Stomach smooth muscle (tissue), 2 donors: ENCODE measurements around the gene NTRK3.
"Not testable (repeated sequence)": the region's sequence is repeated elsewhere in the genome, so short reads cannot be mapped to it uniquely, and the experiment has no call there.

Experiments used
- H3K27ac ChIP-seq: one replicate; pipeline ENCODE4 v1.7.0; 2013; ENCODE audit warnings: mild to moderate bottlenecking, low read length, inconsistent platforms
- H3K27me3 ChIP-seq, 2 donors: one replicate each; pipeline ENCODE4 v1.7.0; 2013; ENCODE audit warnings: low read length in 2 of 2; ENCODE audit not compliant: insufficient read depth in 2 of 2, control insufficient read depth in 1 of 2
- H3K36me3 ChIP-seq, 2 donors: one replicate each; pipeline ENCODE4 v1.7.0; 2013; ENCODE audit warnings: low read length in 2 of 2; ENCODE audit not compliant: control insufficient read depth in 2 of 2, insufficient read depth in 2 of 2
- H3K4me1 ChIP-seq: one replicate; pipeline ENCODE4 v1.7.0; 2013; ENCODE audit warnings: low read length; ENCODE audit not compliant: control insufficient read depth, insufficient read depth
- H3K4me3 ChIP-seq, 2 donors: one replicate each; pipeline ENCODE4 v1.7.0; 2013; ENCODE audit warnings: low read length in 2 of 2
- H3K9ac ChIP-seq, 2 donors: one replicate each; pipeline ENCODE4 v1.7.0; 2013; ENCODE audit warnings: low read length in 2 of 2, mild to moderate bottlenecking in 1 of 2
- H3K9me3 ChIP-seq, 2 donors: one replicate each; pipeline ENCODE4 v1.7.0; 2013; ENCODE audit warnings: low read length in 2 of 2; ENCODE audit not compliant: control insufficient read depth in 2 of 2
- donor health status: healthy.
- donor health status: Pancreatic carcinoma.

The NTRK3 gene

DNA sequence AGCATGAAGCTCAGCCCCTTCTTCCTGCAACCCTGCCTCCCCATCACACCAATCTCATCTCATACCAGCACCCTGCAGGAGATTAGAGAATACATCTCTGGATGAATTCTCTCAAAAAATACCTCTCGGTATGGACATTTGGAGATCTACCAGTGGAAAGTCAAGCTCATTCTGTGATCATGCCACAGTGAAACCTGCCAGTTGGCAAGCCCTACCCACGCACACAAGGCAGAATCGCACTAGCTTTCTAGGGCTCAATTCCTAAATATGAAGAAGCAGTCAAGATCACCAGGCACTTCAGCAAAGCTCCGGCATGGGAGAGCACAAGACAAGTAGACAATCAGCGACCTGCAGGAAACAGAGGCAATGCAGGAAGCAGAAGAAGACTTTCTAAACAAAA lies 221.2 kb downstream of the NTRK3 start:
- Histone ChIP-seq H3K9ac (no peak overlapping the region), H3K4me1 (no peaks in the 10 kb centered on the region), H3K4me3 (no peak overlapping the region), H3K27ac (no peak overlapping the region), H3K27me3 (no peaks in the 10 kb centered on the region), H3K9me3 (no peaks in the 10 kb centered on the region), H3K36me3 (no peaks in the 10 kb centered on the region)

GRCh38 chr15:88033421-88033820 lies 223.1 kb downstream of the NTRK3 start:
- not testable (repeated sequence) for H3K4me1 ChIP-seq, H3K36me3 ChIP-seq, H3K4me3 ChIP-seq, H3K9me3 ChIP-seq, H3K27ac ChIP-seq, H3K27me3 ChIP-seq, H3K9ac ChIP-seq

- Histone ChIP-seq H3K36me3 (no peaks in the 10 kb centered on the region), H3K4me1 (no peaks in the 10 kb centered on the region), H3K4me3 (no peak overlapping the region), H3K27me3 (no peaks in the 10 kb centered on the region), H3K9me3 (no peaks in the 10 kb centered on the region), H3K9ac (no peak overlapping the region), H3K27ac (no peak overlapping the region)
Measured at GRCh38 chr15:88032787-88033186, 223.8 kb downstream of the NTRK3 start.

DNA sequence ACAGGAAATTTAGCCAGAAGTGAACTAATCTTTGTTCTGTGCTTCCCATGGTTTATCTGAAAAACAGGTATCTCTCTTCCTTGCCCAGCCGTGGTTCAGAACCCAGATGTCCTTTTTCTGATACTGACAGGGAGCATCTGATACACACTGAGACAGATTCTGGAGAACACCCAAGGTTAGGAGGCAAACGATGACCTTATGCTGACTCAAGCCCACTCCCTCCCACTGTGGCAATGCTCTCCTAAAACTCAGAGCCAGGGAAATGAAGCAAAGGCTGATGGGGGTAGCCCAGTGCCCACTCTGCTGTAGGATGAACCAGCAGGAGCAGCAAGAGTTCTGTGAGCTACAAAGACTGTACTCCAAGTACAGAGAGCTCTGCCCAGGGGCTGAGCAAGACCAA lies 225.1 kb downstream of the NTRK3 start:
- no peak overlapping the region for H3K9ac ChIP-seq
- H3K27ac ChIP-seq: no peak overlapping the region
- no peaks in the 10 kb centered on the region for H3K4me1 ChIP-seq
- H3K36me3 ChIP-seq: no peaks in the 10 kb centered on the region
- no peaks in the 10 kb centered on the region for H3K27me3 ChIP-seq
- H3K9me3 ChIP-seq: no peaks in the 10 kb centered on the region
- H3K4me3 ChIP-seq: no peak overlapping the region

DNA sequence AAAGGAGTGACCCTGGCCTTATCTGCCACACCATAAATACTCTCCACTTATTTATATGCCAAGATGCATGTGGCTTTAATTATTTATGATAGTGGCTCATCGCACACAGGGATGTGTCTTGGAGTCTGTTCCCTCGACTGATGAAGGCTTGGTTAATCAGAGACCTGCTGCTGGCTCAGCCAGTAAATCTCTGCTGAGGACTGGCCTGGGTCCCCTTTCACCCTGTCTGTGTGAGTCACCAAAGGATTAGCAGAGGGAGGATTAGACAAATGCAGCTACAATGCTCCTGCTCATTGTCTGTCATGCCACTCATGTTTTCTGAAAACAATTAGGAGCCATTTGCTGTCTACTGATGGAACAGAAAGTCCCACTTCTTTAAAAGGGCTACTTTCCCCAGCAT lies 226.8 kb downstream of the NTRK3 start:
- Histone ChIP-seq H3K9me3 (no peaks in the 10 kb centered on the region), H3K4me3 (no peak overlapping the region), H3K27ac (no peak overlapping the region), H3K36me3 (no peaks in the 10 kb centered on the region), H3K4me1 (no peaks in the 10 kb centered on the region), H3K27me3 (no peaks in the 10 kb centered on the region), H3K9ac (no peak overlapping the region)

GRCh38 chr15:88028024-88028423 lies 228.5 kb downstream of the NTRK3 start:
- Histone ChIP-seq H3K9ac (no peak overlapping the region), H3K36me3 (no peaks in the 10 kb centered on the region), H3K27me3 (no peaks in the 10 kb centered on the region), H3K9me3 (no peaks in the 10 kb centered on the region), H3K27ac (no peak overlapping the region), H3K4me1 (no peaks in the 10 kb centered on the region), H3K4me3 (no peak overlapping the region)

GRCh38 chr15:88023914-88024313 lies 232.6 kb downstream of the NTRK3 start:
- H3K9me3 ChIP-seq: no peaks in the 10 kb centered on the region
- no peak overlapping the region for H3K27ac ChIP-seq
- H3K9ac ChIP-seq: no peak overlapping the region

DNA sequence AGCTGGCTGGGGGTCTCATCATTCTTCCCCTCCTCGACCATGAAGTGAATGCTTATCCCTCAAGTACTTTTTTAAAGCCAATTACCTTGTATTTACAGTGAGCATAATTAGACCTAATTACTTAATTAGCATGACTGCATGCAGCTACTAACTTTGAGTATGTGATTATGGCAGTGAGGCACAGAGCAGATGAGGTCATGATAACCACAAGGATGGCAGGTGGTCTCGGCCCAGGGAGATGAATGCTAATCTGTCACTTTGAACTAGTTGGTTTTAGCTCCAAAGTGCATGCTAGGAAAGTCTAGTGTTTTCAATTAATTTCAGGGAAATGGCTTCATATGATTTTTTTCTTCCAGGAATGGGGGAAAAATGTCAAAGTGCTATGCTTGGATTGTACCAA lies 233.8 kb downstream of the NTRK3 start:
- Histone ChIP-seq H3K9me3 (no peaks in the 10 kb centered on the region), H3K4me1 (no peaks in the 10 kb centered on the region), H3K36me3 (no peaks in the 10 kb centered on the region), H3K4me3 (no peak overlapping the region), H3K9ac (no peak overlapping the region), H3K27ac (no peak overlapping the region), H3K27me3 (peaks cover 0 to 1% of the 10 kb centered on the region in 2 donors)

More at GRCh38 chr15:88023914-88024313, 232.6 kb downstream of the NTRK3 start:
- H3K4me3 ChIP-seq: no peak overlapping the region
- H3K27me3 ChIP-seq: no peaks in the 10 kb centered on the region
- H3K4me1 ChIP-seq: no peaks in the 10 kb centered on the region
- no peaks in the 10 kb centered on the region for H3K36me3 ChIP-seq

DNA sequence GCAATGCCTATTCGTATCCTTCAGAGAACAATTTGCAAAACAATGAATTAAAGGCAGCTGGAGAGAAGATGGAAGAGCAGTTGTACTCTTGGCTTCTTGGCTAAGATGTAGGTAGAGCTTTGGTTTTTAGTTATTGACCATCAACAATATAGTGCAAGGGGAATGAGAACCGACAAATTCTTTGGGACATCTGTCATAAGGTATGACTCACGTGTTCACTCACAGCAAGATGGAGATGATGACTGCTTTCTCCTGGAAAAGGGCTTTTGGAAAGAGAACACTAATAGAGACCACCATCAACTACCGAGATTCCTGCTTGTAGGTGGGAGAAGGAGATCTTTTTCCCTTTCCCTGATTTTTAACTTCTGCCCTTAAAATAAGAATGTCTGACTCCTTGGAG lies 234.9 kb downstream of the NTRK3 start:
- H3K4me3 ChIP-seq: no peak overlapping the region
- no peak overlapping the region for H3K9ac ChIP-seq
- no peaks in the 10 kb centered on the region for H3K9me3 ChIP-seq
- peaks cover 0 to 2% of the 10 kb centered on the region in 2 donors for H3K27me3 ChIP-seq
- no peaks in the 10 kb centered on the region for H3K36me3 ChIP-seq
- H3K4me1 ChIP-seq: no peaks in the 10 kb centered on the region
- no peak overlapping the region for H3K27ac ChIP-seq

DNA sequence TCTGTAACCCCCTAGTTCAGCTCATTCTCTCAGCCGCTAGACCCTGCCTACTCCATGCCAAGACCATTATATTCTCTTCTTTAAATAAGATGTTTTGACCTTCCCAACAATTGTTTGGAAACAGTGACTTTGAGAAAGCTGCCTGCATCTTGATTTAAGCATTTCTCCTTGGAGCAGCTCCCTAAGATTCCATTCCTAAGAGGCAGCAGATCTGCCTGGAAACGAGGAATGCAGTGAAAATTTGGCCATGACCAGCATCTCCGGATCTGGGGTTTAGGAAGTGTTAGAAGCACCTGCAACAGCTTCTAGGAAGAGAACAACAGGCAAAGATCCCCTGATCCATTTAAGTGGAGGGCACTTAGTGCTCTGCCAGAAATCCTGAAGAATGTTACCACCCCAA lies 235.7 kb downstream of the NTRK3 start:
- no peaks in the 10 kb centered on the region for H3K36me3 ChIP-seq
- no peak overlapping the region for H3K4me3 ChIP-seq
- H3K27ac ChIP-seq: no peak overlapping the region
- H3K9me3 ChIP-seq: no peaks in the 10 kb centered on the region
- H3K4me1 ChIP-seq: no peaks in the 10 kb centered on the region
- H3K27me3 ChIP-seq: peaks cover 0 to 2% of the 10 kb centered on the region in 2 donors
- H3K9ac ChIP-seq: no peak overlapping the region

- Histone ChIP-seq H3K27ac (no peak overlapping the region), H3K4me3 (no peak overlapping the region), H3K4me1 (peaks cover 6% of the 10 kb centered on the region), H3K9ac (no peak overlapping the region), H3K27me3 (peaks cover 0 to 2% of the 10 kb centered on the region in 2 donors), H3K9me3 (no peaks in the 10 kb centered on the region), H3K36me3 (no peaks in the 10 kb centered on the region)
Measured at GRCh38 chr15:88019656-88020055, 236.9 kb downstream of the NTRK3 start.
